ENCODE results near the gene EML3.
"Not testable (repeated sequence)": the region's sequence is repeated elsewhere in the genome, so short reads cannot be mapped to it uniquely, and the experiment has no call there.

Gene EML3

GRCh38 chr11:62644220-62644619 lies 31.6 kb upstream of the EML3 start:
- DNase-seq (no peak), ATAC-seq (no peak)
- peak overlapping the region; percentile 46 for H3K4me3 Mint-ChIP-seq
- no peaks in the 10 kb centered on the region for H3K9me3 Mint-ChIP-seq
- H3K4me1 Mint-ChIP-seq, result peaks cover 48% of the 10 kb centered on the region
- H3K27me3 Mint-ChIP-seq, result no peaks in the 10 kb centered on the region
- H3K27ac Mint-ChIP-seq, result peak overlapping the region; percentile 57
- peaks cover 29% of the 10 kb centered on the region for H3K36me3 Mint-ChIP-seq (ENCODE audit: low read depth)

- Mint-ChIP-seq H3K36me3 (ENCODE audit: low read depth) (peaks cover 72% of the 10 kb centered on the region), H3K9me3 (no peaks in the 10 kb centered on the region), H3K4me3 (no peak overlapping the region), H3K27ac (no peak overlapping the region), H3K27me3 (no peaks in the 10 kb centered on the region), H3K4me1 (peaks cover 14% of the 10 kb centered on the region)
- ATAC-seq (no peak), DNase-seq (no peak)
Measured at GRCh38 chr11:62632492-62632891, 19.9 kb upstream of the EML3 start.

- Mint-ChIP-seq H3K9me3 (no peaks in the 10 kb centered on the region), H3K4me3 (no peak overlapping the region), H3K4me1 (peaks cover 3% of the 10 kb centered on the region), H3K36me3 (ENCODE audit: low read depth) (peaks cover 57% of the 10 kb centered on the region), H3K27ac (peak overlapping the region; percentile 32), H3K27me3 (no peaks in the 10 kb centered on the region)
- DNase-seq (no peak), ATAC-seq (no peak)
Measured at GRCh38 chr11:62627713-62628112, 15.1 kb upstream of the EML3 start.

GRCh38 chr11:62622476-62623089 lies 10.0 kb upstream of the EML3 start:
- Mint-ChIP-seq H3K27ac (peak overlapping the region; percentile 97), H3K27me3 (no peaks in the 10 kb centered on the region), H3K4me3 (peak overlapping the region; percentile 97), H3K9me3 (no peaks in the 10 kb centered on the region), H3K4me1 (peaks cover 28% of the 10 kb centered on the region), H3K36me3 (ENCODE audit: low read depth) (peaks cover 36% of the 10 kb centered on the region)
- ATAC-seq (no peak), DNase-seq (no peak)

GRCh38 chr11:62621567-62622470 lies 9.2 kb upstream of the EML3 start, which contains the start of gene B3GAT3:
B3GAT3 (minus strand) TSS chr11:62621986; CDS start chr11:62621947, 39 bp downstream.
- Mint-ChIP-seq H3K27ac (peak within 1 kb of the TSS; percentile 97), H3K4me1 (peaks cover 28% of the 10 kb centered on the region), H3K27me3 (no peaks in the 10 kb centered on the region), H3K36me3 (ENCODE audit: low read depth) (peaks cover 32% of the 10 kb centered on the region), H3K4me3 (peak within 1 kb of the TSS; percentile 97), H3K9me3 (no peaks in the 10 kb centered on the region)
- ATAC-seq, result peak; percentile 96
- DNase-seq, result peak; percentile 98

GRCh38 chr11:62621027-62621566 lies 8.5 kb upstream of the EML3 start:
- ATAC-seq (no peak), DNase-seq (no peak)
- Mint-ChIP-seq H3K4me1 (peaks cover 28% of the 10 kb centered on the region), H3K4me3 (peak overlapping the region; percentile 97), H3K36me3 (ENCODE audit: low read depth) (peaks cover 30% of the 10 kb centered on the region), H3K27me3 (no peaks in the 10 kb centered on the region), H3K27ac (peak overlapping the region; percentile 95), H3K9me3 (no peaks in the 10 kb centered on the region)

- not testable (repeated sequence) for ATAC-seq, DNase-seq, H3K4me3 Mint-ChIP-seq, H3K27me3 Mint-ChIP-seq, H3K27ac Mint-ChIP-seq, H3K9me3 Mint-ChIP-seq
- peaks cover 19% of the 10 kb centered on the region for H3K36me3 Mint-ChIP-seq (ENCODE audit: low read depth)
- peaks cover 38% of the 10 kb centered on the region for H3K4me1 Mint-ChIP-seq
Measured at GRCh38 chr11:62616957-62617356, 4.4 kb upstream of the EML3 start.

GRCh38 chr11:62615521-62615920 lies 2.9 kb upstream of the EML3 start:
- H3K27ac Mint-ChIP-seq, result no peak overlapping the region
- H3K36me3 Mint-ChIP-seq (ENCODE audit: low read depth), result peaks cover 12% of the 10 kb centered on the region
- no peaks in the 10 kb centered on the region for H3K27me3 Mint-ChIP-seq
- H3K4me3 Mint-ChIP-seq, result no peak overlapping the region
- H3K4me1 Mint-ChIP-seq, result peaks cover 39% of the 10 kb centered on the region
- no peaks in the 10 kb centered on the region for H3K9me3 Mint-ChIP-seq
- DNase-seq (no peak), ATAC-seq (no peak)

GRCh38 chr11:62614275-62614674 lies 1.7 kb upstream of the EML3 start:
- Mint-ChIP-seq H3K36me3 (ENCODE audit: low read depth) (peaks cover 20% of the 10 kb centered on the region), H3K4me3 (no peak overlapping the region), H3K9me3 (no peaks in the 10 kb centered on the region), H3K27ac (peak overlapping the region; percentile 87), H3K27me3 (no peaks in the 10 kb centered on the region), H3K4me1 (peaks cover 42% of the 10 kb centered on the region)
- ATAC-seq (peak; percentile 38), DNase-seq (peak; percentile 54)

GRCh38 chr11:62613291-62613778 lies 760 bp upstream of the EML3 start:
- H3K36me3 Mint-ChIP-seq (ENCODE audit: low read depth), result peaks cover 20% of the 10 kb centered on the region
- DNase-seq, result no peak
- no peak overlapping the region for H3K4me3 Mint-ChIP-seq
- no peaks in the 10 kb centered on the region for H3K27me3 Mint-ChIP-seq
- H3K4me1 Mint-ChIP-seq, result peaks cover 44% of the 10 kb centered on the region
- H3K9me3 Mint-ChIP-seq, result no peaks in the 10 kb centered on the region
- ATAC-seq, result no peak
- H3K27ac Mint-ChIP-seq, result peak overlapping the region; percentile 87

GRCh38 chr11:62611705-62612365 lies 740 bp downstream of the EML3 start:
- DNase-seq, result peak; percentile 57
- Mint-ChIP-seq H3K27me3 (no peaks in the 10 kb centered on the region), H3K4me1 (peaks cover 52% of the 10 kb centered on the region), H3K27ac (peak overlapping the region; percentile 97), H3K4me3 (peak overlapping the region; percentile 94), H3K36me3 (ENCODE audit: low read depth) (peaks cover 32% of the 10 kb centered on the region), H3K9me3 (no peaks in the 10 kb centered on the region)
- peak; percentile 44 for ATAC-seq

GRCh38 chr11:62610814-62611704 lies 1.5 kb downstream of the EML3 start:
- Mint-ChIP-seq H3K9me3 (no peaks in the 10 kb centered on the region), H3K4me3 (peak overlapping the region; percentile 94), H3K36me3 (ENCODE audit: low read depth) (peaks cover 35% of the 10 kb centered on the region), H3K27ac (peak overlapping the region; percentile 97), H3K4me1 (peaks cover 52% of the 10 kb centered on the region), H3K27me3 (no peaks in the 10 kb centered on the region)
- DNase-seq (no peak), ATAC-seq (no peak)

- DNase-seq (no peak), ATAC-seq (no peak)
- Mint-ChIP-seq H3K27ac (peak overlapping the region; percentile 97), H3K9me3 (no peaks in the 10 kb centered on the region), H3K27me3 (no peaks in the 10 kb centered on the region), H3K4me1 (peaks cover 52% of the 10 kb centered on the region), H3K36me3 (ENCODE audit: low read depth) (peaks cover 39% of the 10 kb centered on the region), H3K4me3 (peak overlapping the region; percentile 94)
Measured at GRCh38 chr11:62610403-62610802, 2.2 kb downstream of the EML3 start.
